Measurements from ENCODE around the gene PARD3. TPM values are rescaled to one million over a fixed set of nuclear protein-coding genes. Genes with fewer than 3 reads are reported as not detected.

The PARD3 gene
- total RNA-seq, 2 donors from 2014 or later = 36.1 to 48.5 TPM

DNA sequence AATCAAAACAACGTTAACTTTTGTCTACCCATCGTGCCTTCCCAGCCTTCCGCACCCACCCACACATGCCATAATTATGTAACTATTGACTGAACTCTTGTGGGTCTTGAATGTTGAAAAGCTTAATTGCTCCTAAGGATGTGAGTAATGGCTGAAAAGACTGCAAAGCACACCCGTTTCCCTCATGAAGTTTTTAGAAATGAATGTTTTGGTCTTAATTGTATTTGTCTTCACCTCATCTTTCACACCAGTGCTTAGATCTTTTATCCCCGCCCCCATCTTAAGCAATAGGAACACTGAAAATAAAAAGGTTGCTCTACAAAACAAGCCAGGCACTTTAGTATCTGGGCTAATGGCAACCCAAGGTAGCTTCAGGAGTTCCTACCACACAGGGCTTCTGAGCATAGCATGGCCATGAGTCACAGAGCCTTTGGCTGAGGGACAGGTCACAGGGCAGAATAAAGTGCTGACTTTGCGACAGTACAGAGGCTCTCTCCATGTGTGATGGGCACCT is 690.5 kb downstream of the PARD3 start:
- H3K9me3 ChIP-seq = no peaks in the 10 kb centered on the region
- H3K27ac ChIP-seq = peak overlapping the region in 1 of 4 donors; percentile 1
- ATAC-seq (peak; percentile 72), DNase-seq (peak in 3 of 4 donors; percentile 24 to 34 (median 32))
- intact Hi-C loops (cut with DNase I) = no loop called here
- H3K4me3 ChIP-seq = no peak overlapping the region
- H3K36me3 ChIP-seq (replicated peaks in 1 of 2; ENCODE audit: insufficient read depth in 1 of 2, low read depth in 2 of 2) = no peaks in the 10 kb centered on the region
- H3K4me1 ChIP-seq = peaks cover 17% of the 10 kb centered on the region
- 62 to 66% methylated on average over 6 of the region's 6 CpGs for WGBS, 2 donors
- TF ChIP-seq, protein P1, sequence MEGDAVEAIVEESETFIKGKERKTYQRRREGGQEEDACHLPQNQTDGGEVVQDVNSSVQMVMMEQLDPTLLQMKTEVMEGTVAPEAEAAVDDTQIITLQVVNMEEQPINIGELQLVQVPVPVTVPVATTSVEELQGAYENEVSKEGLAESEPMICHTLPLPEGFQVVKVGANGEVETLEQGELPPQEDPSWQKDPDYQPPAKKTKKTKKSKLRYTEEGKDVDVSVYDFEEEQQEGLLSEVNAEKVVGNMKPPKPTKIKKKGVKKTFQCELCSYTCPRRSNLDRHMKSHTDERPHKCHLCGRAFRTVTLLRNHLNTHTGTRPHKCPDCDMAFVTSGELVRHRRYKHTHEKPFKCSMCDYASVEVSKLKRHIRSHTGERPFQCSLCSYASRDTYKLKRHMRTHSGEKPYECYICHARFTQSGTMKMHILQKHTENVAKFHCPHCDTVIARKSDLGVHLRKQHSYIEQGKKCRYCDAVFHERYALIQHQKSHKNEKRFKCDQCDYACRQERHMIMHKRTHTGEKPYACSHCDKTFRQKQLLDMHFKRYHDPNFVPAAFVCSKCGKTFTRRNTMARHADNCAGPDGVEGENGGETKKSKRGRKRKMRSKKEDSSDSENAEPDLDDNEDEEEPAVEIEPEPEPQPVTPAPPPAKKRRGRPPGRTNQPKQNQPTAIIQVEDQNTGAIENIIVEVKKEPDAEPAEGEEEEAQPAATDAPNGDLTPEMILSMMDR (IDR thresholded peaks at IDR 0.05) = no peak
- no peak for TF ChIP-seq POLR2A (IDR thresholded peaks at IDR 0.05)
- H3K27me3 ChIP-seq = no peaks in the 10 kb centered on the region

DNA sequence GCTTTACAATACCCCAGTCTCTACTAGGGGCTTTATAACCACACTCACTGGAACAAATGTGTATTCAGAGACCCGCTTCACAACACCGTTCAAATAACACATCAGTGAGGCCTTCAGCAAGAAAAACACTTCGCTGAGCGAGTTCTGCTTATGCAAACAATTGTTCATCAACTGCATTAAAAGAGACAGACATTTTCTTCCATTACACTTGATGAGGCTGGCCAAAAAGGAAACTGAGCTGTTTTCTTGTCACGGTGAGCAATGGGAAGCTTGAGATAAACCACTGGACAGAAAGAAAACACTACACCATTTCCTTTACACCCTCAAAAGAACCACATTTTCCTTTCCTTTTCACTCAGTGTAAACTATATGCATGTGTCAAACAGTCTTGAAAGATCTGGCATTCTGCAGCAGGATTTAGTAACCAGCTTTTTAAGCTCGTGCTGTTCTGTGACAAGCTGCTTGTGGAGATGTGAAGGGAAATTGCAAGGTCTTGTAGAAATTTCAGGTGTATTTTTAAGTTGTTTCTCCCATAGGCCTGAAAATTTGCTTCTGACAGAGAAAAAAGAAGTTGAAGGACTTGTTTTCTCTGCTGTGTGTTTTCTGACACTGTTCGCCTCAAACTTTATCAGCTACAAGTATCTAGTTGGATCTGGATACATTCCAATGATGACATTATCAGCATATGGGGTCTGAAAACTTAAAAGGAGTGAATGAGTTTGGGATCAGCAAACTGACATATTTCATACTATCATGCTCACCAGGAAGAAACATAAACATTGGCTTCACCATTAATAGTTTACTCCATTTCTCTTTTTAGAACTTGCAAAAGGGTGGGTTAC is 693.1 kb downstream of the PARD3 start:
- no peaks in the 10 kb centered on the region for H3K36me3 ChIP-seq (replicated peaks in 1 of 2; ENCODE audit: insufficient read depth in 1 of 2, low read depth in 2 of 2)
- DNase-seq (no peak), ATAC-seq (no peak)
- H3K9me3 ChIP-seq = no peaks in the 10 kb centered on the region
- TF ChIP-seq, protein P1 (IDR thresholded peaks at IDR 0.05) = no peak
- TF ChIP-seq POLR2A (IDR thresholded peaks at IDR 0.05) = no peak
- H3K27ac ChIP-seq = peak overlapping the region in 1 of 4 donors; percentile 6
- no peaks in the 10 kb centered on the region for H3K27me3 ChIP-seq
- peaks cover 17% of the 10 kb centered on the region for H3K4me1 ChIP-seq
- 42 to 52% methylated on average over 7 of the region's 7 CpGs for WGBS, 2 donors
- H3K4me3 ChIP-seq = no peak overlapping the region
- intact Hi-C loops (cut with DNase I) = no loop called here

DNA sequence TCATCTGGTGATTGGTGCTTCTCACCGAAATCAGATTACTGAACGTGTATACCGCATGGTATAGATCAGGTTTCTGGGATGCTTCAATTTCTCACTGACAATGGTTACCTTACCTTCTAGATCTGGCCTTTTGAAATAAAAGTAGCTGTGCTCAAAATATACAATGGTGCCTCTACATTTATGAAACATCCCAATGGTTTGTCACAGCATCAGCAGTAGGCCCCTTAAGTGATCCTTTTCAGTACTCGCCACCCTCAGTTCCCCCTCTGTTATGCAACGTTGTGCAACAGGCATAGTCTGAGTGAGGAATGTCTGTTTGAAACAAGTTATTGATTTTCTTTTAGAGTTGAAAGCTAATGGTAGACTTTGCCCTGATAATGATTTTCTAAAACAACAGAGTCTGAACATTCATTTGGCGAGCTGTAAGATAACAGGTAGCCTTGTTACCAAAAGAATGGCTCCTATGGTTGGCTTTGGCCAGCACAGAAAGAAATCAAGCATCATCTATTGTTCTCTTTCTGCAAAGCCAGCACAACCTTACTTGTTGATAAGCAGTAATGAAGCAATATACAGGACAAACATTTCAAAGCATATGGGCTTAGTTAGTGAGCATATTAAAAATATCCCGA is 693.9 kb downstream of the PARD3 start:
- WGBS, 2 donors = 64 to 66% methylated on average over 7 of the region's 7 CpGs
- DNase-seq (no peak), ATAC-seq (peak; percentile 74)
- Histone ChIP-seq H3K9me3 (no peaks in the 10 kb centered on the region), H3K27ac (peak overlapping the region in 1 of 4 donors; percentile 6), H3K27me3 (no peaks in the 10 kb centered on the region), H3K36me3 (replicated peaks in 1 of 2; ENCODE audit: insufficient read depth in 1 of 2, low read depth in 2 of 2) (no peaks in the 10 kb centered on the region), H3K4me3 (no peak overlapping the region), H3K4me1 (peaks cover 17% of the 10 kb centered on the region)
- TF ChIP-seq, protein P1 (IDR thresholded peaks at IDR 0.05) = no peak
- TF ChIP-seq POLR2A (IDR thresholded peaks at IDR 0.05) = no peak
- intact Hi-C loops (cut with DNase I) = no loop called here

DNA sequence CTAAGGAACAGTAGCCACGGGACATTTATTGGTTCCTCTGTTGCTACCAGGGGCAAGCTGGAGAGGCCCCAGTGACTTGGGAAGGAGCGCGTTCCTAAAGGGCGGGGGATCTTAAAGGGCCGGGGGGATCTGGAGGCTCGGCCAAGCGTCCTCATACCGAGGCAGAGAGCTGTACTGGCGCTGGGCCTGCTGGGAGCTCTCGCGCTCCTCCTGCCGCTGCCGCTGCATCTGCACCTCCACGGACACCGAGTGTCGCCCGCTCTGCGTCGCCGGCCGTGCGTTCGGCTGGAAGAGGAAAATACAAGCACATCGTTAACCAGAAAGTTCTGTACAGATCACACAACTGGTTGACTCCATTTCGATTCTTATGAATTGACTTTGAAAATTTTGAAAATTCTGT is 695.6 kb downstream of the PARD3 start:
- ATAC-seq (no peak), DNase-seq (no peak)
- 96 to 97% methylated on average over 25 of the region's 25 CpGs for WGBS, 2 donors
- Histone ChIP-seq H3K27ac (no peak overlapping the region), H3K9me3 (no peaks in the 10 kb centered on the region), H3K4me3 (no peak overlapping the region), H3K4me1 (peaks cover 17% of the 10 kb centered on the region), H3K27me3 (no peaks in the 10 kb centered on the region), H3K36me3 (replicated peaks in 1 of 2; ENCODE audit: insufficient read depth in 1 of 2, low read depth in 2 of 2) (no peaks in the 10 kb centered on the region)
- TF ChIP-seq POLR2A (IDR thresholded peaks at IDR 0.05) = no peak
- TF ChIP-seq, protein P1 (IDR thresholded peaks at IDR 0.05) = no peak
- intact Hi-C loops (cut with DNase I) = no loop called here
